ENCODE data around the gene ABCB11. TPM values are rescaled to one million over a fixed set of nuclear protein-coding genes. Genes with fewer than 3 reads are reported as not detected.

Gene ABCB11
- total and polyA plus RNA-seq, 9 of the 15 experiments (the other 6 are each of a cell fraction or from before 2014, with no cell fraction given), result 0.04 to 0.51 (median 0.10) TPM; not detected in 1

DNA sequence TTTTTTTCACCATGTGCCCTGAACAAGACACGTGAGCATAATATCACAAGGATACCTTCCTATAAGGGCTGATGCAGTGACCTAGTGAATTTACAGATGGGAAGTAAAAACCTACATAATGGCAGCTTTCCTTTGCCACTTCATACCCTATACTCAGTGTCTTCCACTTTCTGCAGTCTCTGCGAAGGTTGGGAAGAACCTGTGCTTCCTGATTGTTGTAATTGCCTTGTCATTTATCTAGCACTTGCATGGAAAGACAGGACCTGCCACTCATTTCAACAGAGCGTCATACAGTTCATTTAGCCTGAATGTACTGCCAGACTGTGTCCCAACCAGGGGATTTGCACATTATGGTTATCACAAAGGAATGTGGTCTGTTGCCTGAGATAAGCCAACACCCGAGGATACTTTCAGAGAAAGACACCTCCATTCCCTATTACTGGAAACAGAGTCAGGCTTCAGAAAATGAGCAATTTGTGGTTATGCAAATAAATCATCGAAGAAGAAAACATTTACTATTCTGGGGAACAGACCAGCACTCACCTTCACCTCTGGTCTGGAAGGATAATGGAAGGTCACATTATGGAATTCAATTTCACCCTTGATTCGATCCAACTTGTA lies 55.0 kb downstream of the ABCB11 start (continued):
- peak; percentile 99 for TF ChIP-seq KDM1A (IDR thresholded peaks at IDR 0.05)
- peak; percentile 98 for TF ChIP-seq GATA2 (CRISPR knock-in tag; IDR thresholded peaks at IDR 0.05)
- TF ChIP-seq MAFF (IDR thresholded peaks at IDR 0.05; ENCODE audit: low read length), result peak; percentile 92
- TF ChIP-seq CBX3 (IDR thresholded peaks at IDR 0.05; ENCODE audit: borderline replicate concordance in 1 of 2, low read length in 2 of 2), result peak in 1 of 2 experiments; percentile 87; a peak in 2 of 3 replicates
- no peak for TF ChIP-seq TAF1 (IDR thresholded peaks at IDR 0.05; ENCODE audit: control insufficient read depth, extremely low read depth, insufficient read depth, low read length, severe bottlenecking)
- peak; percentile 92 for TF ChIP-seq RNF2 (IDR thresholded peaks at IDR 0.05)
- TF ChIP-seq, protein P1, sequence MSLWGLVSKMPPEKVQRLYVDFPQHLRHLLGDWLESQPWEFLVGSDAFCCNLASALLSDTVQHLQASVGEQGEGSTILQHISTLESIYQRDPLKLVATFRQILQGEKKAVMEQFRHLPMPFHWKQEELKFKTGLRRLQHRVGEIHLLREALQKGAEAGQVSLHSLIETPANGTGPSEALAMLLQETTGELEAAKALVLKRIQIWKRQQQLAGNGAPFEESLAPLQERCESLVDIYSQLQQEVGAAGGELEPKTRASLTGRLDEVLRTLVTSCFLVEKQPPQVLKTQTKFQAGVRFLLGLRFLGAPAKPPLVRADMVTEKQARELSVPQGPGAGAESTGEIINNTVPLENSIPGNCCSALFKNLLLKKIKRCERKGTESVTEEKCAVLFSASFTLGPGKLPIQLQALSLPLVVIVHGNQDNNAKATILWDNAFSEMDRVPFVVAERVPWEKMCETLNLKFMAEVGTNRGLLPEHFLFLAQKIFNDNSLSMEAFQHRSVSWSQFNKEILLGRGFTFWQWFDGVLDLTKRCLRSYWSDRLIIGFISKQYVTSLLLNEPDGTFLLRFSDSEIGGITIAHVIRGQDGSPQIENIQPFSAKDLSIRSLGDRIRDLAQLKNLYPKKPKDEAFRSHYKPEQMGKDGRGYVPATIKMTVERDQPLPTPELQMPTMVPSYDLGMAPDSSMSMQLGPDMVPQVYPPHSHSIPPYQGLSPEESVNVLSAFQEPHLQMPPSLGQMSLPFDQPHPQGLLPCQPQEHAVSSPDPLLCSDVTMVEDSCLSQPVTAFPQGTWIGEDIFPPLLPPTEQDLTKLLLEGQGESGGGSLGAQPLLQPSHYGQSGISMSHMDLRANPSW (CRISPR knock-in tag; IDR thresholded peaks at IDR 0.05), result no peak
- TF ChIP-seq GABPB1 (CRISPR knock-in tag; IDR thresholded peaks at IDR 0.05), result peak; percentile 60; the same call in 1 of the 2 replicates
- peak; percentile 98 for TF ChIP-seq FOXM1 (IDR thresholded peaks at IDR 0.05; ENCODE audit: low read depth)
- no peak for TF ChIP-seq FOXM1 (CRISPR knock-in tag; IDR thresholded peaks at IDR 0.05; ENCODE audit: low read depth)
- TF ChIP-seq, protein P2, sequence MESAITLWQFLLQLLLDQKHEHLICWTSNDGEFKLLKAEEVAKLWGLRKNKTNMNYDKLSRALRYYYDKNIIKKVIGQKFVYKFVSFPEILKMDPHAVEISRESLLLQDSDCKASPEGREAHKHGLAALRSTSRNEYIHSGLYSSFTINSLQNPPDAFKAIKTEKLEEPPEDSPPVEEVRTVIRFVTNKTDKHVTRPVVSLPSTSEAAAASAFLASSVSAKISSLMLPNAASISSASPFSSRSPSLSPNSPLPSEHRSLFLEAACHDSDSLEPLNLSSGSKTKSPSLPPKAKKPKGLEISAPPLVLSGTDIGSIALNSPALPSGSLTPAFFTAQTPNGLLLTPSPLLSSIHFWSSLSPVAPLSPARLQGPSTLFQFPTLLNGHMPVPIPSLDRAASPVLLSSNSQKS (CRISPR knock-in tag; IDR thresholded peaks at IDR 0.05), result no peak
- TF ChIP-seq ZNF778 (CRISPR knock-in tag; IDR thresholded peaks at IDR 0.05), result no peak
- no peak for TF ChIP-seq ZNF140 (CRISPR knock-in tag; IDR thresholded peaks at IDR 0.05)
- peak; percentile 87 for TF ChIP-seq CREB1 (IDR thresholded peaks at IDR 0.05)
- peak; percentile 65; the same call in 1 of the 2 replicates for TF ChIP-seq CREB1 (CRISPR knock-in tag; IDR thresholded peaks at IDR 0.05)
- TF ChIP-seq HDAC1 (IDR thresholded peaks at IDR 0.05), result peak; percentile 92 to 99; a peak in 3 of 4 replicates
- TF ChIP-seq ZFX (CRISPR knock-in tag; IDR thresholded peaks at IDR 0.05), result no peak
- peak; percentile 92 for TF ChIP-seq DACH1 (IDR thresholded peaks at IDR 0.05; ENCODE audit: partially characterized antibody)
- TF ChIP-seq U2AF2 (optimal IDR thresholded peaks at IDR 0.05; ENCODE audit: low read depth, low read length), result no peak
- TF ChIP-seq JUND (IDR thresholded peaks at IDR 0.05; ENCODE audit: borderline replicate concordance, low read depth, low read length), result peak; percentile 92
- TF ChIP-seq JUND (tag; IDR thresholded peaks at IDR 0.05; ENCODE audit: borderline replicate concordance, low read depth, low read length), result peak; percentile 90; the same call in 2 of the 3 replicates
- TF ChIP-seq, protein P3, sequence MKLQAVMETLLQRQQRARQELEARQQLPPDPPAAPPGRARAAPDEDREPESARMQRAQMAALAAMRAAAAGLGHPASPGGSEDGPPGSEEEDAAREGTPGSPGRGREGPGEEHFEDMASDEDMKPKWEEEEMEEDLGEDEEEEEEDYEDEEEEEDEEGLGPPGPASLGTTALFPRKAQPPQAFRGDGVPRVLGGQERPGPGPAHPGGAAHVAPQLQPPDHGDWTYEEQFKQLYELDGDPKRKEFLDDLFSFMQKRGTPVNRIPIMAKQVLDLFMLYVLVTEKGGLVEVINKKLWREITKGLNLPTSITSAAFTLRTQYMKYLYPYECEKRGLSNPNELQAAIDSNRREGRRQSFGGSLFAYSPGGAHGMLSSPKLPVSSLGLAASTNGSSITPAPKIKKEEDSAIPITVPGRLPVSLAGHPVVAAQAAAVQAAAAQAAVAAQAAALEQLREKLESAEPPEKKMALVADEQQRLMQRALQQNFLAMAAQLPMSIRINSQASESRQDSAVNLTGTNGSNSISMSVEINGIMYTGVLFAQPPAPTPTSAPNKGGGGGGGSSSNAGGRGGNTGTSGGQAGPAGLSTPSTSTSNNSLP (IDR thresholded peaks at IDR 0.05; ENCODE audit: borderline replicate concordance, low read depth, low read length), result peak; percentile 86; the same call in 1 of the 2 replicates
- TF ChIP-seq ZNF23 (CRISPR knock-in tag; IDR thresholded peaks at IDR 0.05), result no peak
- TF ChIP-seq SNRNP70 (optimal IDR thresholded peaks at IDR 0.05; ENCODE audit: low read depth, low read length), result no peak
